HepG2 (cell line): ENCODE results near the gene ZNF548. TPM values are rescaled to one million over a fixed set of nuclear protein-coding genes. Genes with fewer than 3 reads are reported as not detected.

Experiments used
- ARID2 ChIP-seq: sonication (generic); formaldehyde crosslinking; IDR thresholded peaks from 2 replicates; pipeline ENCODE4 v1.8.1; 2022; ENCODE audit warnings: mild to moderate bottlenecking, missing genetic modification reagents, borderline replicate concordance
- DBP ChIP-seq: sonication (generic); formaldehyde crosslinking; IDR thresholded peaks from 2 replicates; pipeline ENCODE4 v1.4.0; 2020; ENCODE audit warnings: missing genetic modification reagents; ENCODE audit errors: not compliant biosample characterization
- FOXJ3 ChIP-seq: sonication (generic); formaldehyde crosslinking; IDR thresholded peaks from 2 replicates; pipeline ENCODE4 v1.4.0; 2020; ENCODE audit warnings: missing genetic modification reagents, mild to moderate bottlenecking, borderline replicate concordance
- HNRNPUL1 ChIP-seq: fragments of 200-400 bp; formaldehyde crosslinking; IDR thresholded peaks from 2 replicates; pipeline ENCODE4 v1.6.1; 2017; ENCODE audit warnings: low read depth, mild to moderate bottlenecking, low read length, moderate library complexity
- JUN ChIP-seq: sonication (generic); formaldehyde crosslinking; IDR thresholded peaks from 2 replicates; pipeline ENCODE4 v1.4.0; 2020; ENCODE audit warnings: mild to moderate bottlenecking, missing genetic modification reagents
- KDM1A ChIP-seq: IDR thresholded peaks from 2 replicates; pipeline ENCODE4 v1.6.1; 2016; ENCODE audit warnings: missing compliant biosample characterization
- LCORL ChIP-seq, 2 experiments: fragments of 450-650 bp in 1 of 2; sonication (generic) in 1 of 2; formaldehyde crosslinking in 1 of 2; IDR thresholded peaks; 2 replicates each; pipeline versions ENCODE4 v1.5.0 to v1.6.1; 2017 to 2020; ENCODE audit warnings: antibody characterized with exemption in 1 of 2, missing genetic modification reagents in 1 of 2
- NFIB ChIP-seq: sonication (generic); formaldehyde crosslinking; IDR thresholded peaks from 2 replicates; pipeline ENCODE4 v1.9.0; 2021; ENCODE audit warnings: missing genetic modification reagents, mild to moderate bottlenecking, borderline replicate concordance
- NFIC ChIP-seq: IDR thresholded peaks from 2 replicates; pipeline ENCODE4 v1.6.1; 2012; ENCODE audit warnings: mild to moderate bottlenecking, low read length, inconsistent platforms
- PCBP1 ChIP-seq: fragments of 200-400 bp; formaldehyde crosslinking; IDR thresholded peaks from 2 replicates; pipeline ENCODE4 v1.6.1; 2017; ENCODE audit warnings: mild to moderate bottlenecking, low read depth, low read length, borderline replicate concordance
- PHF20 ChIP-seq: sonication (generic); formaldehyde crosslinking; IDR thresholded peaks from 2 replicates; pipeline ENCODE4 v1.5.0; 2020; ENCODE audit warnings: mild to moderate bottlenecking, missing genetic modification reagents
- POLR2AphosphoS5 ChIP-seq: IDR thresholded peaks from 2 replicates; pipeline ENCODE4 v1.6.1; 2012; ENCODE audit warnings: low read depth, low read length
- RBFOX2 ChIP-seq: fragments of 200-400 bp; formaldehyde crosslinking; IDR thresholded peaks from 2 replicates; pipeline ENCODE4 v1.6.1; 2017; ENCODE audit warnings: low read depth, mild to moderate bottlenecking, low read length
- TBX2 ChIP-seq: sonication (generic); formaldehyde crosslinking; IDR thresholded peaks from 2 replicates; pipeline ENCODE4 v1.5.0; 2020; ENCODE audit warnings: missing genetic modification reagents, mild to moderate bottlenecking, borderline replicate concordance
- ZBTB49 ChIP-seq: sonication (generic); formaldehyde crosslinking; IDR thresholded peaks from 2 replicates; pipeline ENCODE4 v1.4.0; 2020; ENCODE audit warnings: missing genetic modification reagents, borderline replicate concordance
- ZNF205 ChIP-seq: IDR thresholded peaks from 2 replicates; pipeline ENCODE4 v1.6.1; 2018; ENCODE audit warnings: missing biosample characterization, missing genetic modification reagents
- ZNF616 ChIP-seq: sonication (generic); formaldehyde crosslinking; IDR thresholded peaks from 2 replicates; pipeline ENCODE4 v1.5.0; 2020; ENCODE audit warnings: low read depth, mild to moderate bottlenecking, missing genetic modification reagents
- ZNF777 ChIP-seq: sonication (generic); formaldehyde crosslinking; IDR thresholded peaks from 2 replicates; pipeline ENCODE4 v1.4.0; 2020; ENCODE audit warnings: missing genetic modification reagents
- ZSCAN21 ChIP-seq: sonication (generic); formaldehyde crosslinking; IDR thresholded peaks from 2 replicates; pipeline ENCODE4 v1.8.0; 2022; ENCODE audit warnings: mild to moderate bottlenecking, missing genetic modification reagents, moderate library complexity, borderline replicate concordance
- polyA plus RNA-seq, 8 experiments: library from polyadenylated mRNA; depleted of rRNA in 3 of 8; stranded (reverse) in 7 of 8; unstranded in 1 of 8; fragments of >200 nt; fragmentation: Illumina TruSeq in 4 of 8; extraction: Trizol in 4 of 8; gene quantifications; 2 replicates each; pipeline versions ENCODE4 v1.2.1 to v1.2.3, GENCODE V29; 2011 to 2016; ENCODE audit warnings: low read depth in 4 of 8, missing spikeins in 1 of 8, mixed read lengths in 1 of 8; ENCODE audit not compliant: insufficient read depth in 1 of 8
- total RNA-seq, 5 experiments: library from RNA; depleted of rRNA; stranded (reverse); fragments of >200 nt; fragmentation: Illumina TruSeq; extraction: Trizol; gene quantifications; 2 replicates each; pipeline ENCODE4 v1.2.3, GENCODE V29; 2016; ENCODE audit warnings: low read depth in 1 of 5
- TF ChIP-seq, protein P1 (sequence below): sonication (generic); formaldehyde crosslinking; IDR thresholded peaks from 2 replicates; pipeline ENCODE4 v1.5.0; 2020; ENCODE audit warnings: missing genetic modification reagents
- TF ChIP-seq, protein P2 (sequence below): sonication (generic); formaldehyde crosslinking; IDR thresholded peaks from 2 replicates; pipeline ENCODE4 v1.8.1; 2023; ENCODE audit warnings: mild to moderate bottlenecking, missing genetic modification reagents
- TF ChIP-seq, protein P3 (sequence below): sonication (generic); formaldehyde crosslinking; IDR thresholded peaks from 2 replicates; pipeline ENCODE4 v1.4.0; 2020; ENCODE audit warnings: missing genetic modification reagents

The ZNF548 gene
- total and polyA plus RNA-seq, 2 of the 13 experiments (the other 11 are each of a cell fraction or from before 2014, with no cell fraction given), result 19.6 to 24.9 TPM

GRCh38 chr19:57435062-57435978 is 45.7 kb downstream of the ZNF548 start, which contains the start of gene ZNF749 (continued):
- TF ChIP-seq ZBTB49 (CRISPR knock-in tag) (no peak), ZNF616 (0 out of 2 replicates have a peak, but pooled peaks have one; percentile 25), HNRNPUL1 (no peak), ZNF205 (CRISPR knock-in tag) (no peak; the same call in 1 of the 2 replicates), ZNF777 (CRISPR knock-in tag) (peak; percentile 36; the same call in 1 of the 2 replicates), KDM1A (CRISPR knock-in tag) (no peak), NFIB (CRISPR knock-in tag) (no peak), LCORL (IDR thresholded peaks at IDR 0.05) (no peak), LCORL (CRISPR knock-in tag; IDR thresholded peaks at IDR 0.05) (no peak), TBX2 (CRISPR knock-in tag) (peak; percentile 57; the same call in 1 of the 2 replicates), RBFOX2 (peak; percentile 62), ARID2 (CRISPR knock-in tag) (0 out of 2 replicates have a peak, but pooled peaks have one; percentile 3), DBP (CRISPR knock-in tag) (no peak), NFIC (no peak), PCBP1 (no peak), FOXJ3 (CRISPR knock-in tag) (no peak), JUN (no peak), POLR2AphosphoS5 (peak; percentile 90), ZSCAN21 (CRISPR knock-in tag) (no peak; the same call in 1 of the 2 replicates), PHF20 (CRISPR knock-in tag) (peak; percentile 71; the same call in 1 of the 2 replicates)
- TF ChIP-seq, protein P1, sequence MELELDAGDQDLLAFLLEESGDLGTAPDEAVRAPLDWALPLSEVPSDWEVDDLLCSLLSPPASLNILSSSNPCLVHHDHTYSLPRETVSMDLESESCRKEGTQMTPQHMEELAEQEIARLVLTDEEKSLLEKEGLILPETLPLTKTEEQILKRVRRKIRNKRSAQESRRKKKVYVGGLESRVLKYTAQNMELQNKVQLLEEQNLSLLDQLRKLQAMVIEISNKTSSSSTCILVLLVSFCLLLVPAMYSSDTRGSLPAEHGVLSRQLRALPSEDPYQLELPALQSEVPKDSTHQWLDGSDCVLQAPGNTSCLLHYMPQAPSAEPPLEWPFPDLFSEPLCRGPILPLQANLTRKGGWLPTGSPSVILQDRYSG, result no peak
- TF ChIP-seq, protein P2, sequence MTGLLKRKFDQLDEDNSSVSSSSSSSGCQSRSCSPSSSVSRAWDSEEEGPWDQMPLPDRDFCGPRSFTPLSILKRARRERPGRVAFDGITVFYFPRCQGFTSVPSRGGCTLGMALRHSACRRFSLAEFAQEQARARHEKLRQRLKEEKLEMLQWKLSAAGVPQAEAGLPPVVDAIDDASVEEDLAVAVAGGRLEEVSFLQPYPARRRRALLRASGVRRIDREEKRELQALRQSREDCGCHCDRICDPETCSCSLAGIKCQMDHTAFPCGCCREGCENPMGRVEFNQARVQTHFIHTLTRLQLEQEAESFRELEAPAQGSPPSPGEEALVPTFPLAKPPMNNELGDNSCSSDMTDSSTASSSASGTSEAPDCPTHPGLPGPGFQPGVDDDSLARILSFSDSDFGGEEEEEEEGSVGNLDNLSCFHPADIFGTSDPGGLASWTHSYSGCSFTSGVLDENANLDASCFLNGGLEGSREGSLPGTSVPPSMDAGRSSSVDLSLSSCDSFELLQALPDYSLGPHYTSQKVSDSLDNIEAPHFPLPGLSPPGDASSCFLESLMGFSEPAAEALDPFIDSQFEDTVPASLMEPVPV (CRISPR knock-in tag), result no peak
- TF ChIP-seq, protein P3, sequence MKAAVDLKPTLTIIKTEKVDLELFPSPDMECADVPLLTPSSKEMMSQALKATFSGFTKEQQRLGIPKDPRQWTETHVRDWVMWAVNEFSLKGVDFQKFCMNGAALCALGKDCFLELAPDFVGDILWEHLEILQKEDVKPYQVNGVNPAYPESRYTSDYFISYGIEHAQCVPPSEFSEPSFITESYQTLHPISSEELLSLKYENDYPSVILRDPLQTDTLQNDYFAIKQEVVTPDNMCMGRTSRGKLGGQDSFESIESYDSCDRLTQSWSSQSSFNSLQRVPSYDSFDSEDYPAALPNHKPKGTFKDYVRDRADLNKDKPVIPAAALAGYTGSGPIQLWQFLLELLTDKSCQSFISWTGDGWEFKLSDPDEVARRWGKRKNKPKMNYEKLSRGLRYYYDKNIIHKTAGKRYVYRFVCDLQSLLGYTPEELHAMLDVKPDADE, result no peak
